CD14-positive monocyte (primary cell): Measurements from ENCODE around the gene OR3A2. TPM values are rescaled to one million over a fixed set of nuclear protein-coding genes. Genes with fewer than 3 reads are reported as not detected.
"Not testable (repeated sequence)": the region's sequence is repeated elsewhere in the genome, so short reads cannot be mapped to it uniquely, and the experiment has no call there.

Experiments used
- DNase-seq, 3 donors: peaks; one replicate each; pipeline ENCODE4 v3.0.0-alpha.2; 2011 to 2022
- H2AFZ ChIP-seq: 2 replicates; pipeline ENCODE4 v1.6.0; 2012; ENCODE audit warnings: mild to moderate bottlenecking, low read depth, low read length, inconsistent platforms; ENCODE audit not compliant: insufficient read depth, poor library complexity, severe bottlenecking
- H3K27ac ChIP-seq, 2 donors: 1 replicate in 1 of 2; 2 replicates in 1 of 2; pipeline ENCODE4 v1.5.1; 2012 to 2013; ENCODE audit warnings: low read length in 2 of 2, control low read depth in 1 of 2, inconsistent platforms in 1 of 2, low read depth in 1 of 2, mild to moderate bottlenecking in 1 of 2
- H3K27me3 ChIP-seq, 2 donors: one replicate each; pipeline versions ENCODE4 v1.6.0 to v1.6.1; 2011 to 2013; ENCODE audit warnings: low read length in 2 of 2; ENCODE audit not compliant: control insufficient read depth in 2 of 2, insufficient read depth in 2 of 2
- H3K36me3 ChIP-seq, 2 donors: replicated peaks in 1 of 2; 1 replicate in 1 of 2; 2 replicates in 1 of 2; pipeline versions ENCODE4 v1.5.1 to v1.6.1; 2012 to 2013; ENCODE audit warnings: low read length in 2 of 2, control low read depth in 1 of 2, inconsistent platforms in 1 of 2, mild to moderate bottlenecking in 1 of 2; ENCODE audit not compliant: insufficient read depth in 2 of 2, control insufficient read depth in 1 of 2
- H3K4me1 ChIP-seq, 2 donors: 1 replicate in 1 of 2; 2 replicates in 1 of 2; pipeline versions ENCODE4 v1.5.1 to v1.6.1; 2012 to 2013; ENCODE audit warnings: low read length in 2 of 2, control low read depth in 1 of 2, inconsistent platforms in 1 of 2, mild to moderate bottlenecking in 1 of 2, moderate library complexity in 1 of 2; ENCODE audit not compliant: insufficient read depth in 2 of 2, control insufficient read depth in 1 of 2
- H3K4me2 ChIP-seq: replicated peaks from 2 replicates; pipeline ENCODE3; 2012; ENCODE audit warnings: low read length, moderate library complexity, mild to moderate bottlenecking; ENCODE audit not compliant: poor library complexity, severe bottlenecking; ENCODE audit errors: extremely low read depth
- H3K4me3 ChIP-seq, 3 experiments: fragments of 200-600 bp in 1 of 3; sonication (generic) in 1 of 3; replicated peaks in 1 of 3; 1 replicate in 2 of 3; 2 replicates in 1 of 3; pipeline ENCODE4 v1.5.1; 2011 to 2013; ENCODE audit warnings: low read length in 3 of 3, mild to moderate bottlenecking in 3 of 3, control low read depth in 2 of 3, low read depth in 2 of 3, inconsistent platforms in 1 of 3, moderate library complexity in 1 of 3
- H3K79me2 ChIP-seq: 2 replicates; pipeline ENCODE4 v1.6.0; 2012; ENCODE audit warnings: mild to moderate bottlenecking, control low read depth, inconsistent platforms, low read length, moderate library complexity; ENCODE audit not compliant: insufficient read depth
- H3K9ac ChIP-seq: 2 replicates; pipeline ENCODE4 v1.6.0; 2017; ENCODE audit warnings: low read length, mild to moderate bottlenecking; ENCODE audit not compliant: insufficient read depth, poor library complexity, severe bottlenecking
- H3K9me3 ChIP-seq, 2 donors: replicated peaks in 1 of 2; 1 replicate in 1 of 2; 2 replicates in 1 of 2; pipeline versions ENCODE4 v1.5.1 to v1.6.1; 2012 to 2013; ENCODE audit warnings: low read length in 2 of 2, control low read depth in 1 of 2; ENCODE audit not compliant: control insufficient read depth in 1 of 2, insufficient read depth in 1 of 2
- H4K20me1 ChIP-seq: 2 replicates; pipeline ENCODE4 v1.6.0; 2012; ENCODE audit warnings: mild to moderate bottlenecking, low read length, control low read depth, moderate library complexity; ENCODE audit not compliant: insufficient read depth
- H3K27ac Mint-ChIP-seq, 7 donors: one replicate each; pipeline ENCODE4 v1.8.0; 2020; ENCODE audit warnings: mild to moderate bottlenecking in 7 of 7, mixed read lengths in 7 of 7, moderate library complexity in 6 of 7, inconsistent platforms in 2 of 7
- H3K27me3 Mint-ChIP-seq, 3 donors: one replicate each; pipeline ENCODE4 v1.8.0; 2021 to 2022; ENCODE audit warnings: low read depth in 3 of 3, mild to moderate bottlenecking in 3 of 3, mixed read lengths in 3 of 3, moderate library complexity in 3 of 3, inconsistent platforms in 1 of 3
- H3K36me3 Mint-ChIP-seq, 2 donors: one replicate each; pipeline ENCODE4 v1.8.0; 2020; ENCODE audit warnings: mixed read lengths in 2 of 2, inconsistent platforms in 1 of 2, mild to moderate bottlenecking in 1 of 2
- H3K4me1 Mint-ChIP-seq: one replicate; pipeline ENCODE4 v1.8.0; 2020; ENCODE audit warnings: mild to moderate bottlenecking, mixed read lengths
- H3K4me3 Mint-ChIP-seq, 2 donors: one replicate each; pipeline ENCODE4 v1.8.0; 2020; ENCODE audit warnings: mild to moderate bottlenecking in 2 of 2, mixed read lengths in 2 of 2, moderate library complexity in 1 of 2
- H3K9me3 Mint-ChIP-seq, 7 donors: one replicate each; pipeline ENCODE4 v1.8.0; 2020 to 2022; ENCODE audit warnings: mixed read lengths in 7 of 7, mild to moderate bottlenecking in 6 of 7, moderate library complexity in 6 of 7, inconsistent platforms in 2 of 7
- CTCF ChIP-seq: fragments of 200-600 bp; IDR thresholded peaks from one replicate; pipeline ENCODE4 v1.8.0; 2022; ENCODE audit warnings: antibody characterized with exemption, mild to moderate bottlenecking
- WGBS: methylation state at CpG from one replicate; pipeline ENCODE4 v1.1.5; 2013; ENCODE audit warnings: missing lambda C conversion rate; ENCODE audit not compliant: insufficient coverage; 5-methylcytosine and 5-hydroxymethylcytosine counted together
- intact Hi-C, 2 donors: fragments of 100-400 bp; cut with micrococcal nuclease; formaldehyde crosslinking; loops; one replicate each; pipeline versions ENCODE4 v1.15.0 to v1.15.1; 2023
- polyA plus RNA-seq, 3 donors: library from polyadenylated mRNA; depleted of rRNA in 1 of 3; unstranded in 2 of 3; stranded (reverse) in 1 of 3; fragments of 300-500 nt in 2 of 3; fragments of >200 nt in 1 of 3; fragmentation: Illumina TruSeq in 2 of 3; gene quantifications; 1 replicate in 2 of 3; 2 replicates in 1 of 3; pipeline ENCODE4 v1.2.3, GENCODE V29; 2012 to 2021

The OR3A2 gene
- polyA plus RNA-seq, 3 donors = not detected

GRCh38 chr17:3298260-3298659, 87.8 kb downstream of the OR3A2 start, which contains the start of gene OR3A1:
TSS of gene OR3A1 (minus strand) at chr17:3298360. CDS start at chr17:3292582, 5,778 bp downstream.
- Histone ChIP-seq H4K20me1 (no peaks in the 10 kb centered on the region), H3K9me3 (peaks cover 0 to 4% of the 10 kb centered on the region in 2 donors), H3K4me2 (no peak within 1 kb of the TSS), H2AFZ (no peak within 1 kb of the TSS), H3K27me3 (no peaks in the 10 kb centered on the region), H3K27ac (no peak within 1 kb of the TSS), H3K36me3 (no peaks in the 10 kb centered on the region), H3K4me1 (no peaks in the 10 kb centered on the region), H3K79me2 (no peaks in the 10 kb centered on the region), H3K4me3 (no peak within 1 kb of the TSS), H3K9ac (no peak within 1 kb of the TSS)
- Mint-ChIP-seq H3K4me3 (no peak within 1 kb of the TSS), H3K27me3 (peaks cover 0 to 6% (median 0%) of the 10 kb centered on the region in 3 donors), H3K27ac (no peak within 1 kb of the TSS), H3K36me3 (no peaks in the 10 kb centered on the region), H3K9me3 (peaks cover 0 to 6% (median 2%) of the 10 kb centered on the region in 7 donors), H3K4me1 (no peaks in the 10 kb centered on the region)
- 100% methylated on average over 2 of the region's 6 CpGs for WGBS
- DNase-seq = no peak
- intact Hi-C loops = no loop called here
- TF ChIP-seq CTCF = no peak

GRCh38 chr17:3295632-3296031, 90.5 kb downstream of the OR3A2 start:
- H3K4me3 ChIP-seq = no peak overlapping the region
- H3K4me1 Mint-ChIP-seq = no peaks in the 10 kb centered on the region
- TF ChIP-seq CTCF = no peak
- 100% methylated on average over 1 of the region's 4 CpGs for WGBS
- H3K36me3 ChIP-seq = no peaks in the 10 kb centered on the region
- H3K27ac ChIP-seq = no peak overlapping the region
- H3K27ac Mint-ChIP-seq = no peak overlapping the region
- H3K9me3 Mint-ChIP-seq = peaks cover 0 to 10% (median 2%) of the 10 kb centered on the region in 7 donors
- H3K9me3 ChIP-seq = no peaks in the 10 kb centered on the region
- no peak overlapping the region for H3K4me3 Mint-ChIP-seq
- no peak overlapping the region for H2AFZ ChIP-seq
- no peaks in the 10 kb centered on the region for H3K36me3 Mint-ChIP-seq
- no peaks in the 10 kb centered on the region for H3K27me3 ChIP-seq
- no peak overlapping the region for H3K9ac ChIP-seq
- H3K27me3 Mint-ChIP-seq = peaks cover 3 to 6% (median 4%) of the 10 kb centered on the region in 3 donors
- no peak overlapping the region for H3K4me2 ChIP-seq
- no peaks in the 10 kb centered on the region for H4K20me1 ChIP-seq
- intact Hi-C loops = no loop called here
- H3K4me1 ChIP-seq = no peaks in the 10 kb centered on the region
- H3K79me2 ChIP-seq = no peaks in the 10 kb centered on the region
- no peak for DNase-seq

GRCh38 chr17:3293548-3293947, 92.6 kb downstream of the OR3A2 start:
- H3K4me2 ChIP-seq, H3K79me2 ChIP-seq, H3K9ac ChIP-seq, H3K36me3 Mint-ChIP-seq, H3K27ac ChIP-seq, H3K4me1 ChIP-seq, H3K4me3 Mint-ChIP-seq, H3K36me3 ChIP-seq, H3K4me1 Mint-ChIP-seq, H3K4me3 ChIP-seq, H3K27me3 Mint-ChIP-seq, DNase-seq, H3K9me3 ChIP-seq, H3K27ac Mint-ChIP-seq, intact Hi-C loops, H3K27me3 ChIP-seq, H4K20me1 ChIP-seq, H2AFZ ChIP-seq: not testable (repeated sequence)
- no CpG with 5 or more reads among the region's 1 CpG for WGBS
- peaks cover 0 to 10% (median 0%) of the 10 kb centered on the region in 7 donors for H3K9me3 Mint-ChIP-seq
